ENCODE results near the gene MGMT.

The MGMT gene

GRCh38 chr10:129459762-129460539 is 7.1 kb upstream of the MGMT start:
- no peak for DNase-seq

DNA sequence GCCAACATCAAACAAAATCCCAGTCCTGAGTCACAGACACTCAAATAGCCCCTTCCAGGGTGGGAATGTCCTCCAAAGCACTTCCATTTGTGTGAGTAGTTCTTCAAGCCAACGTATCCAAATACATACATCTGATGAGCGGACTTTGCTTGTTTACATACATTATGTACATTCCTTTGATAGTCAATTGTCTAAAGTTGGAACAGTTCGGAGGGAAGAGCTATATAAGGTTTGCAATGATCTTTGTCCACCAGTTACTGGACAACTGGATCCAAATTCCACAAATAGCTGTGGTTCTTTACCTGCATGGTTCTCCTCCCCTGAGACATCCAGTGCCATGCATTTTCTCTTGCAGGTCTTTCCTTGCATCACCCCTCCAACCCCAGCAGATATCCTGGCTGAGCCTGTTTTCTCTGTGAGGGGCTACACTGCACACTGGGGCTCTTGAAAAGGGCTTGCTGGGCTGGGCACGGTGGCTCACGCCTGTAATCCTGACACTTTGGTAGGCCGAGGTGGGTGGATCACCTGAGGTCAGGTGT is 4.7 kb upstream of the MGMT start:
- no peak for DNase-seq

- DNase-seq, result no peak
Observed at GRCh38 chr10:129464251-129464650, 2.8 kb upstream of the MGMT start.

DNA sequence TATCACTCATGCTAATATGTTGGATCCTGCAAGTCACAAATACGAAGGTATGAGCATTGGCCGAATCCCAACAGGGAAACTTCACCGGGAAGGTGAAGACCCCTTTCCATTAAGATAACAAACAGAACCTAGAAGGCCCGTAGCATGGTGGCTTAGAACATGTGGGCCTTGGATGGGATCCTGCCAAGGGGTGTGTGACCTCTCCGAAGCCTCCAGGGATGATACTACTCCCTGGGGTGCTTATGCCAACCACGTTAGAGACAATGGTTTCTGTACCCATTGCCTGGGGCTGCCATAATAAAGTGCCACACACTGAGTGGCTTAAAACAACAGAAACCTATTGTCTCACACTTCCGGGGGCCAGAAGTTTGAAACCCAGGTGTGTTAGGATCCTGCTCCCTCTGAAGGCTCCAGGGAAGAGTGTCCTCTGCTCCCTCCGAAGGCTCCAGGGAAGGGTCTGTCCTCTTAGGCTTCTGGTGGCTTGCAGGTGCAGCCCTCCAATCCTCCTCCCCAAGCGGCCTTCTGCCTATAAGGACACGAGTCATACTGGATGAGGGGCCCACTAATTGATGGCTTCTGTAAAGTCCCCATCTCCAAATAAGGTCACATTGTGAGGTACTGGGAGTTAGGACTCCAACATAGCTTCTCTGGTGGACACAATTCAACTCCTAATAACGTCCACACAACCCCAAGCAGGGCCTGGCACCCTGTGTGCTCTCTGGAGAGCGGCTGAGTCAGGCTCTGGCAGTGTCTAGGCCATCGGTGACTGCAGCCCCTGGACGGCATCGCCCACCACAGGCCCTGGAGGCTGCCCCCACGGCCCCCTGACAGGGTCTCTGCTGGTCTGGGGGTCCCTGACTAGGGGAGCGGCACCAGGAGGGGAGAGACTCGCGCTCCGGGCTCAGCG is 992 bp upstream of the MGMT start:
- no peak for DNase-seq

GRCh38 chr10:129467359-129468064 is 471 bp downstream of the MGMT start:
- DNase-seq, result peak; percentile 24 to 37

DNA sequence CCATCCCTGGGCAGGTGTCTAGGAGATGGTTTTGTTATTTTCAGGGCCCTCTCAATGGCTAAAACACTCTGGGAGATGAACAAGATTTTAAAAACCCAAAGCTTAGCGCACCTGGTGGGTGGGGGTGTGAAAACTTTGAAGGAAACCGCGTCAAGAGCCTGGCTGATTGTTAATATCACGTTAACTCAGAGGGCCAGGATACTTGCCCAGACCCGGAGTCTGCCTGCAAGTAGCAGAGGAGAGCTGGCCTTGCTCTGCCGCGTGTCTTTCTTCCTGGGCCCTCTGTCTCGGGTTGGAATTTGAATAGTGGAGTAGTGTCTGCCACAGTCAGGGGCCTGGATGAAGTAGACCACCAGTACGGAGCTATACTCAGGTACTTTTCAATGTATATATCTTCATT is 1.1 kb downstream of the MGMT start:
- DNase-seq, result no peak

- DNase-seq, result no peak
Observed at GRCh38 chr10:129470103-129470851, 3.2 kb downstream of the MGMT start.

GRCh38 chr10:129471447-129472175 is 4.6 kb downstream of the MGMT start:
- DNase-seq, result no peak

DNA sequence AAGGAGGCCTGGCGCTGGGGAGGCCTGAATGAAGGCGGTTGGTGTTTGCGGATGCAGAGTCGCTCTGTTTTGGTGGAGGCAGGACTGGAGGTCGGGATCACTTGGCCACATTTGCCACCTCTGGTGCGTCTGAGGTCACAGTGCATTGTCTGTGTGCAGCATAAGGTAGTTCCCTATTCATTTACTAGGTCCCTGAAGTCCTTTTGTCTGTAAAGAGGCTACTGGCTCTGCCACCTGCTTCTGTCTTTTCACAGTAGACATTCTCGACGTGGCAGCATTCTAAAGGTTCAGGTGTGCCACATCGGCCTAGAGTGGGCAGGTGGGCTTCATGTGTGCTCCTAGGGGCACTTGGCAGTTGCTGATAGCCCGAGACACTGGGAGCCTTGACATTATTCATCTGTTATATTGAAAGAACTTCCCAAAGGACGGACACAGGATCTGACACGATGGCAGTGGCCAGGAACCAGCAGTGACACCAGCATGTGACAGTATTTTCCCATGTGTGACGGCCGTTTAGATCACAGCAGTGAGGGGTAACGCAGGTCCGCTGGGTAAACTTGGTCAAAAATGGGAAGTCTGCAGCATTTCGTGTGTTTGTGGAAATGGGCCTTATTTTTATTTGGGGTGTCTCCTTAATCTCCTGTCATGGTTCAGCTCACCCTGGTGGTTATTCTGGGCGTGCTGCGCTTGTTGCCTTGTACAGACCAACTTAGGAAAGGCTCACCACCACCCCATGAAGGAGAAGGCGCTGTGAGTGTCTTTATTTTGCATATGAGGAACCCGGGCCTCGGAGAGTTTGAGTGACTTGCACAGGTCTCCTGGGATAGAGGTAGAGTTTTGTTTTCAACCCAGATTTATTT is 5.9 kb downstream of the MGMT start:
- no peak for DNase-seq

GRCh38 chr10:129474642-129475041 is 7.6 kb downstream of the MGMT start:
- no peak for DNase-seq

DNA sequence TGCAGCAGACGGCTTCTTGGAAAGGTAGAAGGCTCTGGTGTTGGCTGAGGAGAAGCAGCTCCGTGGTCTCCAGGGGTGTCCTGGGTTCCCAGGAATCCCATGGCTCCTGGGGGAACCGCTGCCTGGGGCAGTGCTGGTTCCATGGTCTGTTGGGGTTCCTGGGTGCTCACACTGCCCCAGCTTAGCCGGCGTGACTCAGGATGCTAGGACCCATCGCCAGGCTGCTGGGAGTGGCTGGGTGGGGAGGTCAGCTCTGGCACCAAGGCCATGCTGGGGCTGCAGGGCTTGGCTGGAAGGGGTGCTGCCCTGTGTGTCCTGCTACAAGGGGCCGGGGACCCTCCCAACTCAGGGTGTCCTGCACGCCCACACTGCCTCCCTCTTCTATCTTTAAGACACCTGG is 9.4 kb downstream of the MGMT start:
- DNase-seq, result no peak

DNA sequence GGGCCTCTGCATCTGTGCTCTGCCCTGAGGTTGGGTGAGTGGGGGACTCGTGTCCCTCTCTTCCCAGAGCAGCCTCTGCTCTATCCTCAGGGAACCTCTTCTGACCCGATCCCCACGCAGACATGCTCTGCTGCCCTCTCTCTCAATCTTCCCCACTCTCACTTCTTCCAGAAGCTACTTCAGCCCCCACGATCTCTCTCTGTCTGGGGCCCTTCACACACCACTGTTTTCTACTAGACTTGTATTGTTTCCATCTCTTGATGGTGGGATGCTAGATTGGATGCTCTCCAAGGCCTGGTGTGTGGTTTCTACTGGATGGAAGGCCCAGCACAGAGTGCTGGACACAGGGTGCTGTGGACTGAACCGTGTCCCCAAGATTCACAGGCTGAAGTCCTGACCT is 10.0 kb downstream of the MGMT start:
- DNase-seq, result no peak

GRCh38 chr10:129481641-129482040 is 14.6 kb downstream of the MGMT start:
- no peak for DNase-seq

- DNase-seq, result peak; percentile 27 to 56
Observed at GRCh38 chr10:129483430-129484010, 16.5 kb downstream of the MGMT start.

DNA sequence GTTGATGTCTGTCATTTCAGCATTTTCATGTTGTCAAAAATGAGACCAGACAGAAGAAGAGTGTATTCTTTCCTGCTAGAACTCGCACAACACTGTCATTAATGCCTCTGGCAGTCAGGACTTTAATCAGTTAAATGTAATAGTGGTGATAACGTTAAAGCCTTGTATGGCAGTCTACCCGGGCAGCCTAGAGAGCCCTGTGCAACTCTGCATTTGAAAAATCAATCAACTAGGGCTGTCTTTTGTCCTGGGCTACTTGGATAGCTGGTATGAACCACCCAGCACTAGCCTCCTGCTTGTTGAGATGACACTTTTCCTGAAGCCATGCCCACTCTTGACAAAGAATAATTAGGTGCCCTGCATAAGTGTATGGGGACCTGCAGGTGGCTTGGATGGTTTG is 19.8 kb downstream of the MGMT start:
- DNase-seq, result no peak

DNA sequence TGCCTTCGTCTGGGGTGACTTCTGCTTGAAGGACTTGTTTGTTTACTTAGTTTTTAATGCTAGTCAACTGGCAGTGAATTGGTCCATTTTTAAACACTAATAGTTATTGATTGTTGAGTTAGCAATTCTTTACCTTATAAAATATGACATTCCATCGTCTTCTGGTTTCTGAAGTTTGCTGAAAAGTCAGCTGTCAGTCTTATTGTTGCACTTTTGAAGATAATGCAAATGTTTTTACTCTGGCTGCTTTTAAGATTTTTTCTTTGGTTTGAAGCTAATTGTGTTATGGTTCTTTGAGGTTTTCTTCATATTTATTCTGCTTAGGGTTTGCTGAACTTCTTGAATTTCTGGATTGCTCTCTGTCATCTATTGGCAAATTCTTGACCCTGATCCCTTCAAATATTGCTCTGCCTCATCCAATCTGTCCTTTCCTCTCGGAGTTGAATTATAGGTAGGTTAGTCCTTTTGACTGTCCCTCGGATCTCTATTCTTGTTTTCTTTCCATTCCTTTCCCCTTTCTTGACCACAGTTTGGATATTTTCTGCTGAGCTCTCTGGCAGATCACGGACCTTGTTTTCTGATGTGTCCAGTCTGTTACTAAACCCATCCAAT is 24.2 kb downstream of the MGMT start:
- DNase-seq, result peak; percentile 28 to 41

- DNase-seq, result no peak
Observed at GRCh38 chr10:129494176-129494575, 27.1 kb downstream of the MGMT start.

GRCh38 chr10:129494740-129495139 is 27.7 kb downstream of the MGMT start:
- DNase-seq, result no peak

- no peak for DNase-seq
Observed at GRCh38 chr10:129495256-129495655, 28.2 kb downstream of the MGMT start.

DNA sequence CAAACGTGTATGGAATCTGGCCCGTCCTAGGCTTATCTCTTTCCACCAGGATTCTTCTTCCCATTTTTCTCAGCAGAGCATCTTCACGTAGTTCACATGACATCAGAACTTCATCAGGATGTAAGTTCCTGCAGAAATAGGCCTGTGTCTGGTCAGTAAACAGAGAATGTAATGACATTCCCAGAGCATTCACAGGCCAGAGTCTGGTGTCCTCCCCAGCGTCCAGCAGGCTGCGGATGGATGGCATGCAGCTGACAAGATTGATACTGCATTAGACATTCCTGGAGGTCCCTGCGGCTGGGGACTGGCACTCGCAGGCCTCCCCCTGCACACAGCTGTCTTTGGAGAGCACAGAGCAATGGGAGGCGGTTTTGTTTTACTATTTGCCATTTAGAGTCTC is 28.7 kb downstream of the MGMT start:
- DNase-seq, result no peak
